Sigmoid colon (tissue), 3 donors: ENCODE results near the gene PLA2G4F.

Experiments
- POLR2A ChIP-seq, 2 donors: fragments of 450-650 bp; IDR thresholded peaks; one replicate each; pipeline ENCODE4 v1.6.1; 2016; ENCODE audit warnings: antibody characterized with exemption in 2 of 2, mild to moderate bottlenecking in 2 of 2, moderate library complexity in 2 of 2
- TF ChIP-seq, protein P1 (sequence below), 4 experiments: fragments of 450-650 bp in 3 of 4; fragments of 200-600 bp in 1 of 4; IDR thresholded peaks; one replicate each; pipeline ENCODE4 v1.5.1; 2016 to 2019; ENCODE audit warnings: antibody characterized with exemption in 4 of 4, mild to moderate bottlenecking in 3 of 4, moderate library complexity in 2 of 4

DNA sequence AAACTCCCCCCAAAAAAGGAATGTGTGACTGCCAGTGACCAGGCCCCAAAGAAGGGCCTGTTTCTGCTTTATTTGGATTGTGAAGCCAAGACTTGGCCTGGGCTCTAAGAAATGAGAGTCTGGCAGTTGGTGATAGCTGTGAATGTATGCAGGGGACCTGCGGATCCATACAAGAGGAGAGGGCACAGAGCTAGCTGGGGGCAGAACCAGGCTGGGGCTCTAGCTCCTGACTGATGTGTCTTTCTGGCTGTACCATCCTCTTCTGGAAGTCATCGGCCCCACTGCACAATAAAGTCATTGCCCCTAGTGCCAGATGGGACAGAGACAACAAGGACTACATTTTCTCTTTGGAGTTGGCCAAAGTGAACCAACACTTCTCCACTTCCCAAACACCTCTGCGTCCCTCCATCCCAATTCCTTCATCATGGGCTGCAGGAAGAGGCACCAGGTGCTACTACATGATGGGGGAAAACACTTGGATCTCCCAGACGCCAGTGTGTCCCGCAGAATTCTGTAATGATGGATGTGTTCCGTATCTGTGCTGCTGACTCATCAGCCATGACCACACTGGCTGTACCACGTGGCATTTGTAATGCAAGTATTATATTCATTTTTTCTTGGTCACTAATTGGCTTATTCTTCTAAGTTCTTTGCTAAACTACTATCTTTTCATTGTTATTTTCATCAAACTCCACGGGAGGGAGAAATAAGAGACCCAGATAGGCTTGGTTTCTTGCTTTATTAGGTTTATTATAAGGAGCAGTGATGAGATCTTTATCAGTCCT, 1.7 kb upstream of the PLA2G4F start:
- no peak for TF ChIP-seq POLR2A (IDR thresholded peaks at IDR 0.05)
- TF ChIP-seq, protein P1, sequence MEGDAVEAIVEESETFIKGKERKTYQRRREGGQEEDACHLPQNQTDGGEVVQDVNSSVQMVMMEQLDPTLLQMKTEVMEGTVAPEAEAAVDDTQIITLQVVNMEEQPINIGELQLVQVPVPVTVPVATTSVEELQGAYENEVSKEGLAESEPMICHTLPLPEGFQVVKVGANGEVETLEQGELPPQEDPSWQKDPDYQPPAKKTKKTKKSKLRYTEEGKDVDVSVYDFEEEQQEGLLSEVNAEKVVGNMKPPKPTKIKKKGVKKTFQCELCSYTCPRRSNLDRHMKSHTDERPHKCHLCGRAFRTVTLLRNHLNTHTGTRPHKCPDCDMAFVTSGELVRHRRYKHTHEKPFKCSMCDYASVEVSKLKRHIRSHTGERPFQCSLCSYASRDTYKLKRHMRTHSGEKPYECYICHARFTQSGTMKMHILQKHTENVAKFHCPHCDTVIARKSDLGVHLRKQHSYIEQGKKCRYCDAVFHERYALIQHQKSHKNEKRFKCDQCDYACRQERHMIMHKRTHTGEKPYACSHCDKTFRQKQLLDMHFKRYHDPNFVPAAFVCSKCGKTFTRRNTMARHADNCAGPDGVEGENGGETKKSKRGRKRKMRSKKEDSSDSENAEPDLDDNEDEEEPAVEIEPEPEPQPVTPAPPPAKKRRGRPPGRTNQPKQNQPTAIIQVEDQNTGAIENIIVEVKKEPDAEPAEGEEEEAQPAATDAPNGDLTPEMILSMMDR (IDR thresholded peaks at IDR 0.05): no peak
